Measurements from ENCODE around the gene NPEPPS. TPM values are rescaled to one million over a fixed set of nuclear protein-coding genes. Genes with fewer than 3 reads are reported as not detected.
"Not testable (repeated sequence)": the region's sequence is repeated elsewhere in the genome, so short reads cannot be mapped to it uniquely, and the experiment has no call there.

The NPEPPS gene
- total RNA-seq, 2 donors from 2014 or later: 87.4 to 99.8 TPM

- peak in 1 of 2 donors; percentile 55 for ATAC-seq
- DNase-seq; intact Hi-C loops (cut with DNase I): not testable (repeated sequence)
These were observed 23.8 kb downstream of the NPEPPS start for GRCh38 chr17:47554733-47555132.

- DNase-seq; intact Hi-C loops (cut with DNase I); ATAC-seq: not testable (repeated sequence)
These were observed 25.2 kb downstream of the NPEPPS start for GRCh38 chr17:47556108-47556507.

- intact Hi-C loops (cut with DNase I); DNase-seq; ATAC-seq: not testable (repeated sequence)
These were observed 29.7 kb downstream of the NPEPPS start for GRCh38 chr17:47560517-47561043.

GRCh38 chr17:47561698-47562405 is 30.9 kb downstream of the NPEPPS start:
- ATAC-seq; intact Hi-C loops (cut with DNase I); DNase-seq: not testable (repeated sequence)

GRCh38 chr17:47562406-47562705 is 31.4 kb downstream of the NPEPPS start:
- DNase-seq; intact Hi-C loops (cut with DNase I); ATAC-seq: not testable (repeated sequence)

- ATAC-seq; intact Hi-C loops (cut with DNase I); DNase-seq: not testable (repeated sequence)
These were observed 36.4 kb downstream of the NPEPPS start for GRCh38 chr17:47567261-47567660.

GRCh38 chr17:47572561-47572960 is 41.7 kb downstream of the NPEPPS start:
- intact Hi-C loops (cut with DNase I); DNase-seq; ATAC-seq: not testable (repeated sequence)

- ATAC-seq; intact Hi-C loops (cut with DNase I); DNase-seq: not testable (repeated sequence)
These were observed 51.5 kb downstream of the NPEPPS start for GRCh38 chr17:47582416-47582815.

- intact Hi-C loops (cut with DNase I); ATAC-seq; DNase-seq: not testable (repeated sequence)
These were observed 55.6 kb downstream of the NPEPPS start for GRCh38 chr17:47586378-47587055.

GRCh38 chr17:47593522-47593921 is 62.6 kb downstream of the NPEPPS start:
- intact Hi-C loops (cut with DNase I); DNase-seq; ATAC-seq: not testable (repeated sequence)

- intact Hi-C loops (cut with DNase I): no loop called here
- DNase-seq (no peak), ATAC-seq (no peak)
These were observed 73.1 kb downstream of the NPEPPS start for GRCh38 chr17:47603830-47604597.

- peak; percentile 63 to 92 for ATAC-seq
- intact Hi-C loops (cut with DNase I): no loop called here
- DNase-seq: no peak
These were observed 73.7 kb downstream of the NPEPPS start for GRCh38 chr17:47604598-47604927.

GRCh38 chr17:47605011-47605410 is 74.1 kb downstream of the NPEPPS start:
- intact Hi-C loops (cut with DNase I): no loop called here
- ATAC-seq (no peak), DNase-seq (no peak)

- ATAC-seq (no peak), DNase-seq (no peak)
- intact Hi-C loops (cut with DNase I): no loop called here
These were observed 76.6 kb downstream of the NPEPPS start for GRCh38 chr17:47607481-47607880.

- intact Hi-C loops (cut with DNase I): loop anchor here in 1 of 2 donors (10.0 kb wide), 1 partner anchor 107 kb away; no protein-coding TSS in a partner anchor
- ATAC-seq: no peak
- DNase-seq: no peak
These were observed 80.8 kb downstream of the NPEPPS start for GRCh38 chr17:47611372-47612350.

- peak; percentile 55 to 67 for ATAC-seq
- intact Hi-C loops (cut with DNase I): loop anchor here in 1 of 2 donors (10.0 kb wide), 1 partner anchor 111 kb away; no protein-coding TSS in a partner anchor
- no peak for DNase-seq
These were observed 85.0 kb downstream of the NPEPPS start for GRCh38 chr17:47615766-47616424.

- intact Hi-C loops (cut with DNase I): loop anchor here in 1 of 2 donors (10.0 kb wide), 1 partner anchor 114 kb away; no protein-coding TSS in a partner anchor
- DNase-seq (no peak), ATAC-seq (no peak)
These were observed 87.5 kb downstream of the NPEPPS start for GRCh38 chr17:47618410-47618809.
